SU-DHL-6 (cell line): ENCODE measurements around the gene MPV17L2.
A peak's percentile ranks its signal among the peaks of the same experiment; 100 is the strongest.

Source experiments
- H2AFZ ChIP-seq: fragments of 200-600 bp; sonication (generic); 2 replicates; pipeline ENCODE4 v1.6.1; 2014; ENCODE audit warnings: low read depth, mild to moderate bottlenecking, moderate library complexity, mixed read lengths, antibody characterized with exemption, low read length; ENCODE audit not compliant: severe bottlenecking
- H3F3A ChIP-seq: fragments of 200-600 bp; shearing (Covaris generic); 2 replicates; pipeline ENCODE4 v1.6.0; 2016; ENCODE audit warnings: antibody characterized with exemption, mild to moderate bottlenecking; ENCODE audit not compliant: insufficient read depth
- H3K27ac ChIP-seq: fragments of 200-600 bp; sonication (generic); 2 replicates; pipeline ENCODE4 v1.5.1; 2016; ENCODE audit warnings: low read depth, mild to moderate bottlenecking, low read length, moderate library complexity, mixed read lengths
- H3K27me3 ChIP-seq: fragments of 200-600 bp; sonication (generic), shearing (Covaris generic); 2 replicates; pipeline ENCODE4 v1.6.0; 2014; ENCODE audit warnings: mild to moderate bottlenecking, low read length
- H3K36me3 ChIP-seq: fragments of 200-600 bp; sonication (generic); 2 replicates; pipeline ENCODE4 v1.6.1; 2014; ENCODE audit warnings: mild to moderate bottlenecking, low read length, mixed read lengths
- H3K4me2 ChIP-seq: fragments of 300-600, 200-600 bp; shearing (Covaris generic), sonication (generic); 2 replicates; pipeline ENCODE4 v1.6.0; 2014; ENCODE audit warnings: low read length, low read depth, mild to moderate bottlenecking; ENCODE audit not compliant: poor library complexity, severe bottlenecking
- H3K4me3 ChIP-seq: fragments of 200-600 bp; sonication (generic); 2 replicates; pipeline ENCODE4 v1.5.1; 2014; ENCODE audit warnings: antibody characterized with exemption, low read length, mild to moderate bottlenecking, mixed read lengths; ENCODE audit not compliant: insufficient read depth, poor library complexity, severe bottlenecking
- H3K79me2 ChIP-seq: fragments of 200-600 bp; sonication (generic); 2 replicates; pipeline ENCODE4 v1.6.1; 2014; ENCODE audit warnings: mild to moderate bottlenecking, low read length, moderate library complexity; ENCODE audit not compliant: insufficient read depth
- H3K9ac ChIP-seq: fragments of 200-600 bp; sonication (generic); 2 replicates; pipeline ENCODE4 v1.7.0; 2014; ENCODE audit warnings: mild to moderate bottlenecking, low read length
- H3K9me2 ChIP-seq: fragments of 200-600 bp; sonication (generic); replicated peaks from 2 replicates; pipeline ENCODE4 v1.6.1; 2014; ENCODE audit warnings: low read length; ENCODE audit not compliant: insufficient read depth
- H3K9me3 ChIP-seq: fragments of 200-600 bp; sonication (generic); 2 replicates; pipeline ENCODE4 v1.6.1; 2014; ENCODE audit warnings: low read length, mixed read lengths; ENCODE audit not compliant: insufficient read depth
- H4K20me1 ChIP-seq: fragments of 200-600 bp; sonication (generic); 2 replicates; pipeline ENCODE4 v1.6.1; 2014; ENCODE audit warnings: low read depth, mild to moderate bottlenecking, antibody characterized with exemption, low read length, moderate library complexity, mixed read lengths
- CTCF ChIP-seq: fragments of 200-600 bp; sonication (generic); IDR thresholded peaks from one replicate; pipeline ENCODE4 v1.5.1; 2017; ENCODE audit warnings: antibody characterized with exemption, mild to moderate bottlenecking, low read length, moderate library complexity; ENCODE audit not compliant: insufficient read depth, poor library complexity, severe bottlenecking
- EZH2phosphoT487 ChIP-seq: fragments of 200-600 bp; sonication (generic), shearing (Covaris generic); conservative IDR thresholded peaks from 2 replicates; pipeline ENCODE4 v1.6.1; 2018; ENCODE audit warnings: mild to moderate bottlenecking, antibody characterized with exemption, low read length, moderate library complexity, mixed read lengths

MPV17L2 gene

GRCh38 chr19:18161636-18162002 is 31.4 kb upstream of the MPV17L2 start:
- Histone ChIP-seq H4K20me1 (no peaks in the 10 kb centered on the region), H3K9me2 (no peaks in the 10 kb centered on the region), H2AFZ (no peak overlapping the region), H3K27me3 (no peaks in the 10 kb centered on the region), H3K9ac (no peak overlapping the region), H3F3A (0 out of 2 replicates have a peak, but pooled peaks cover 13% of the 10 kb centered on the region), H3K79me2 (no peaks in the 10 kb centered on the region), H3K9me3 (no peaks in the 10 kb centered on the region), H3K4me3 (no peak overlapping the region), H3K4me2 (peak overlapping the region; percentile 12), H3K36me3 (no peaks in the 10 kb centered on the region), H3K27ac (no peak overlapping the region)
- TF ChIP-seq CTCF (no peak), EZH2phosphoT487 (no peak)

GRCh38 chr19:18164072-18164471 is 28.9 kb upstream of the MPV17L2 start:
- Histone ChIP-seq H3F3A (0 out of 2 replicates have a peak, but pooled peaks cover 3% of the 10 kb centered on the region), H3K27ac (no peak overlapping the region), H3K9ac (no peak overlapping the region), H3K9me2 (no peaks in the 10 kb centered on the region), H4K20me1 (no peaks in the 10 kb centered on the region), H3K36me3 (no peaks in the 10 kb centered on the region), H3K4me2 (no peak overlapping the region), H3K79me2 (no peaks in the 10 kb centered on the region), H2AFZ (no peak overlapping the region), H3K4me3 (no peak overlapping the region), H3K9me3 (no peaks in the 10 kb centered on the region), H3K27me3 (no peaks in the 10 kb centered on the region)
- no peak for TF ChIP-seq EZH2phosphoT487
- no peak for TF ChIP-seq CTCF

- TF ChIP-seq CTCF = no peak
- no peak for TF ChIP-seq EZH2phosphoT487
- Histone ChIP-seq H3K4me2 (no peak overlapping the region), H3K27ac (no peak overlapping the region), H3K9me3 (no peaks in the 10 kb centered on the region), H3K4me3 (no peak overlapping the region), H3K9ac (no peak overlapping the region), H3F3A (peaks cover 18% of the 10 kb centered on the region), H2AFZ (no peak overlapping the region), H3K27me3 (no peaks in the 10 kb centered on the region), H3K9me2 (no peaks in the 10 kb centered on the region), H4K20me1 (no peaks in the 10 kb centered on the region), H3K36me3 (no peaks in the 10 kb centered on the region), H3K79me2 (no peaks in the 10 kb centered on the region)
Observed at GRCh38 chr19:18165794-18166544, 27.0 kb upstream of the MPV17L2 start.
